Measurements from ENCODE around the gene CEP20. TPM values are rescaled to one million over a fixed set of nuclear protein-coding genes. Genes with fewer than 3 reads are reported as not detected.

The CEP20 gene
- total and polyA plus RNA-seq, 2 donors: 32.1 to 34.0 TPM

- H3K27ac ChIP-seq (ENCODE audit: low read depth in 1 of 2, low read length in 1 of 2): no peak overlapping the region
Measured at GRCh38 chr16:15887283-15887682, 1.1 kb downstream of the CEP20 start.

DNA sequence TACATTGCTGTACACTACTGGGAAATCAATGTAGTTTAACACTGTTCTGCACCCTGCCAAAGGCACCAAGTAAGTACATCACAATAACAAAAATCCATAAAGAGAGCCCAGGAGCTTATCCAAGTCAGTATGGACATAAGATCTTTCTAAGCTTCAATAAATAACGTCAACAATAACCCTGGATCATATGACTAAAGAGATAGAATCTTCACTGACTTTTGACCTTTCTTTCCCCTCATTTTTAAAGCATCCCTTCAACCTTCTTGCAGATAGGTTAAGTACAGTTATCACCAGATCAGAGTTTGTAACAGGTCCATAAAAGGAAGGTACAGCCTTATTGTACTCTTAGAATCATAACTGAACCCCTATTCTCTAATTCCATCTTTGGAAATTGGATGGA, 2.3 kb downstream of the CEP20 start:
- H3K27ac ChIP-seq (ENCODE audit: low read depth in 1 of 2, low read length in 1 of 2): no peak overlapping the region
- no peak for DNase-seq (ENCODE audit: low read depth in 6 of 9, low spot score in 9 of 9)
- peaks cover 11 to 20% of the 10 kb centered on the region in 2 donors for H3K36me3 ChIP-seq (ENCODE audit: control insufficient read depth in 2 of 2, insufficient read depth in 2 of 2, low read length in 1 of 2)
- 94% methylated on average over 1 of the region's 1 CpG for WGBS
- H3K9me3 ChIP-seq (ENCODE audit: control insufficient read depth in 2 of 2, insufficient read depth in 1 of 2, low read length in 1 of 2): no peaks in the 10 kb centered on the region
- no peak overlapping the region for H3K4me3 ChIP-seq (ENCODE audit: low read length in 2 of 2)
- peaks cover 13% of the 10 kb centered on the region in 2 donors for H3K4me1 ChIP-seq (ENCODE audit: control insufficient read depth in 2 of 2, insufficient read depth in 2 of 2, low read length in 2 of 2)
- peaks cover 0 to 2% of the 10 kb centered on the region in 2 donors for H3K27me3 ChIP-seq (ENCODE audit: control insufficient read depth in 2 of 2, insufficient read depth in 1 of 2, low read length in 1 of 2)

More at GRCh38 chr16:15887283-15887682, 1.1 kb downstream of the CEP20 start:
- no peaks in the 10 kb centered on the region for H3K9me3 ChIP-seq (ENCODE audit: control insufficient read depth in 2 of 2, insufficient read depth in 1 of 2, low read length in 1 of 2)
- H3K4me1 ChIP-seq (ENCODE audit: control insufficient read depth in 2 of 2, insufficient read depth in 2 of 2, low read length in 2 of 2): peaks cover 13% of the 10 kb centered on the region in 2 donors
- H3K36me3 ChIP-seq (ENCODE audit: control insufficient read depth in 2 of 2, insufficient read depth in 2 of 2, low read length in 1 of 2): peaks cover 5 to 10% of the 10 kb centered on the region in 2 donors
- H3K27me3 ChIP-seq (ENCODE audit: control insufficient read depth in 2 of 2, insufficient read depth in 1 of 2, low read length in 1 of 2): peaks cover 0 to 2% of the 10 kb centered on the region in 2 donors
- 96% methylated on average over 4 of the region's 4 CpGs for WGBS
- DNase-seq (ENCODE audit: low read depth in 6 of 9, low spot score in 9 of 9): no peak
- peak overlapping the region; percentile 73 to 99 for H3K4me3 ChIP-seq (ENCODE audit: low read length in 2 of 2)

DNA sequence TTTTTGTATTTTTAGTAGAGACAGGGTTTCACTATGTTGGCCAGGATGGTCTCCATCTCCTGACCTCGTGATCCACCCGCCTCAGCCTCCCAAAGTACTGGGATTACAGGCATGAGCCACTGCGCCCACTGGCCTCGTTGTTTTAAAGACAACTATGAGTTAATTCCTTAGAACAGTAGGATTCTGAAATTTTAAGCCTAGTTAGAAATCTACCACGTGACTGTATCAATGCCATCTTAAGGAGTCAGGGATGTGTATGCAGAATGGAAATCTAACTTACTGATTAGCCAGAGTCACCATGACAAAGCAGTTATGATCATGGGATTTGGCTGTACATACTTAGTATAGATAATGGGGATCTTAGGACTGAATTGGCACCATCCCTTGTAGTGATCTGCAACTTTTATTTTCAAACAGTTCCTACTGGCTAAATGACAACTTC, 2.8 kb downstream of the CEP20 start:
- peaks cover 13% of the 10 kb centered on the region in 2 donors for H3K4me1 ChIP-seq (ENCODE audit: control insufficient read depth in 2 of 2, insufficient read depth in 2 of 2, low read length in 2 of 2)
- no peak for DNase-seq (ENCODE audit: low read depth in 6 of 9, low spot score in 9 of 9)
- 95% methylated on average over 5 of the region's 5 CpGs for WGBS
- H3K27me3 ChIP-seq (ENCODE audit: control insufficient read depth in 2 of 2, insufficient read depth in 1 of 2, low read length in 1 of 2): peaks cover 0 to 2% of the 10 kb centered on the region in 2 donors
- no peak overlapping the region for H3K27ac ChIP-seq (ENCODE audit: low read depth in 1 of 2, low read length in 1 of 2)
- peaks cover 11 to 20% of the 10 kb centered on the region in 2 donors for H3K36me3 ChIP-seq (ENCODE audit: control insufficient read depth in 2 of 2, insufficient read depth in 2 of 2, low read length in 1 of 2)
- no peak overlapping the region for H3K4me3 ChIP-seq (ENCODE audit: low read length in 2 of 2)
- no peaks in the 10 kb centered on the region for H3K9me3 ChIP-seq (ENCODE audit: control insufficient read depth in 2 of 2, insufficient read depth in 1 of 2, low read length in 1 of 2)

- H3K36me3 ChIP-seq (ENCODE audit: control insufficient read depth in 2 of 2, insufficient read depth in 2 of 2, low read length in 1 of 2): peaks cover 20 to 37% of the 10 kb centered on the region in 2 donors
- no peak for DNase-seq (ENCODE audit: low read depth in 6 of 9, low spot score in 9 of 9)
- no peaks in the 10 kb centered on the region for H3K27me3 ChIP-seq (ENCODE audit: control insufficient read depth in 2 of 2, insufficient read depth in 1 of 2, low read length in 1 of 2)
- no peaks in the 10 kb centered on the region for H3K9me3 ChIP-seq (ENCODE audit: control insufficient read depth in 2 of 2, insufficient read depth in 1 of 2, low read length in 1 of 2)
- peaks cover 4 to 5% of the 10 kb centered on the region in 2 donors for H3K4me1 ChIP-seq (ENCODE audit: control insufficient read depth in 2 of 2, insufficient read depth in 2 of 2, low read length in 2 of 2)
- no peak overlapping the region for H3K27ac ChIP-seq (ENCODE audit: low read depth in 1 of 2, low read length in 1 of 2)
- H3K4me3 ChIP-seq (ENCODE audit: low read length in 2 of 2): no peak overlapping the region
- 98% methylated on average over 3 of the region's 3 CpGs for WGBS
Measured at GRCh38 chr16:15882563-15882962, 5.8 kb downstream of the CEP20 start.

DNA sequence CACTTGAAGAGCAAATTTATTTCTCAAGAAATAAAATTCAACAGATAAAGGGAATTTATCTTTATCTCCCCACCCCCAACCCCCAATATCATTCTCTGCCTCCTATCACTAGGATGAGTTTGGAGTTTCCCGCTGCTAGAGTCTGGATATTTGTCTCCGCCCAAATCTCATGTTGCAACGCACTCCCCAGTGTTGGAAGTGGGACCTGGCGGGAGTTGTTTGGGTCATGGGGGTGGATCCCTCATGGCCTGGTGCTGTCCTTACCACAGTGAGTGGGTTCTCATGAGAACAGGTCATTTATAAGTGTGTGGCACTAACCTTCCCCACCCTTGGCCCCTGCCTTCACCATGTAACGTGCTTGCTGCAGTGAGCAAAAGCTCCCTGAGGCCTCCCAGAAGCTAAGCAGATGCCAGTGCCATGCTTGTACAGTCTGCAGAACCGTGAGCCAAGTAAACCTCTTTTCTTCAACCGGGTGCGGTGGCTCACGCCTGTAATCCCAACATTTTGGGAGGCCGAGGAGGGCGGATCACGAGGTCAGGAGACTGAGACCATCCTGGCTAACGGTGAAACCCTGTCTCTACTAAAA, 6.5 kb downstream of the CEP20 start:
- H3K27ac ChIP-seq (ENCODE audit: low read depth in 1 of 2, low read length in 1 of 2): no peak overlapping the region

GRCh38 chr16:15880434-15881308, 7.7 kb downstream of the CEP20 start:
- 96% methylated on average over 5 of the region's 5 CpGs for WGBS
- no peak for DNase-seq (ENCODE audit: low read depth in 6 of 9, low spot score in 9 of 9)
- Histone ChIP-seq H3K4me1 (ENCODE audit: control insufficient read depth in 2 of 2, insufficient read depth in 2 of 2, low read length in 2 of 2) (no peaks in the 10 kb centered on the region), H3K27me3 (ENCODE audit: control insufficient read depth in 2 of 2, insufficient read depth in 1 of 2, low read length in 1 of 2) (no peaks in the 10 kb centered on the region), H3K9me3 (ENCODE audit: control insufficient read depth in 2 of 2, insufficient read depth in 1 of 2, low read length in 1 of 2) (no peaks in the 10 kb centered on the region), H3K36me3 (ENCODE audit: control insufficient read depth in 2 of 2, insufficient read depth in 2 of 2, low read length in 1 of 2) (peaks cover 20 to 40% of the 10 kb centered on the region in 2 donors), H3K27ac (ENCODE audit: low read depth in 1 of 2, low read length in 1 of 2) (no peak overlapping the region), H3K4me3 (ENCODE audit: low read length in 2 of 2) (no peak overlapping the region)

More for the DNA sequence above, 6.5 kb downstream of the CEP20 start:
- Histone ChIP-seq H3K27me3 (ENCODE audit: control insufficient read depth in 2 of 2, insufficient read depth in 1 of 2, low read length in 1 of 2) (no peaks in the 10 kb centered on the region), H3K9me3 (ENCODE audit: control insufficient read depth in 2 of 2, insufficient read depth in 1 of 2, low read length in 1 of 2) (no peaks in the 10 kb centered on the region), H3K4me3 (ENCODE audit: low read length in 2 of 2) (no peak overlapping the region), H3K4me1 (ENCODE audit: control insufficient read depth in 2 of 2, insufficient read depth in 2 of 2, low read length in 2 of 2) (no peaks in the 10 kb centered on the region), H3K36me3 (ENCODE audit: control insufficient read depth in 2 of 2, insufficient read depth in 2 of 2, low read length in 1 of 2) (peaks cover 20 to 40% of the 10 kb centered on the region in 2 donors)
- no peak for DNase-seq (ENCODE audit: low read depth in 6 of 9, low spot score in 9 of 9)
- 93% methylated on average over 13 of the region's 13 CpGs for WGBS

GRCh38 chr16:15879255-15879811, 9.1 kb downstream of the CEP20 start:
- Histone ChIP-seq H3K9me3 (ENCODE audit: control insufficient read depth in 2 of 2, insufficient read depth in 1 of 2, low read length in 1 of 2) (no peaks in the 10 kb centered on the region), H3K4me1 (ENCODE audit: control insufficient read depth in 2 of 2, insufficient read depth in 2 of 2, low read length in 2 of 2) (no peaks in the 10 kb centered on the region), H3K36me3 (ENCODE audit: control insufficient read depth in 2 of 2, insufficient read depth in 2 of 2, low read length in 1 of 2) (peaks cover 23 to 43% of the 10 kb centered on the region in 2 donors), H3K27ac (ENCODE audit: low read depth in 1 of 2, low read length in 1 of 2) (no peak overlapping the region), H3K27me3 (ENCODE audit: control insufficient read depth in 2 of 2, insufficient read depth in 1 of 2, low read length in 1 of 2) (no peaks in the 10 kb centered on the region), H3K4me3 (ENCODE audit: low read length in 2 of 2) (no peak overlapping the region)
- WGBS: 98% methylated on average over 2 of the region's 2 CpGs
- DNase-seq (ENCODE audit: low read depth in 6 of 9, low spot score in 9 of 9): no peak

- Histone ChIP-seq H3K27ac (ENCODE audit: low read depth in 1 of 2, low read length in 1 of 2) (no peak overlapping the region), H3K4me1 (ENCODE audit: control insufficient read depth in 2 of 2, insufficient read depth in 2 of 2, low read length in 2 of 2) (no peaks in the 10 kb centered on the region), H3K27me3 (ENCODE audit: control insufficient read depth in 2 of 2, insufficient read depth in 1 of 2, low read length in 1 of 2) (no peaks in the 10 kb centered on the region), H3K36me3 (ENCODE audit: control insufficient read depth in 2 of 2, insufficient read depth in 2 of 2, low read length in 1 of 2) (peaks cover 21 to 30% of the 10 kb centered on the region in 2 donors), H3K4me3 (ENCODE audit: low read length in 2 of 2) (no peak overlapping the region), H3K9me3 (ENCODE audit: control insufficient read depth in 2 of 2, insufficient read depth in 1 of 2, low read length in 1 of 2) (no peaks in the 10 kb centered on the region)
- no peak for DNase-seq (ENCODE audit: low read depth in 6 of 9, low spot score in 9 of 9)
- 97% methylated on average over 5 of the region's 5 CpGs for WGBS
Measured at GRCh38 chr16:15876503-15876902, 11.9 kb downstream of the CEP20 start.

Measured in thymus (tissue), 11 donors.